Measurements from ENCODE around the gene OR10A5. TPM values are rescaled to one million over a fixed set of nuclear protein-coding genes. Genes with fewer than 3 reads are reported as not detected.
"Not testable (repeated sequence)": the region's sequence is repeated elsewhere in the genome, so short reads cannot be mapped to it uniquely, and the experiment has no call there.

The OR10A5 gene
- total and polyA plus RNA-seq, 2 donors (not counting 3 experiments of a cell fraction or from before 2014, with no cell fraction given) = not detected

- no peak for DNase-seq (ENCODE audit: low read depth, low spot score)
- no peaks in the 10 kb centered on the region for H4K20me1 ChIP-seq (replicated peaks; ENCODE audit: control insufficient read depth, extremely low read depth, insufficient read depth, low read length)
- no peaks in the 10 kb centered on the region for H3K9me3 ChIP-seq (replicated peaks; ENCODE audit: control insufficient read depth, insufficient read depth, low read length)
- H3K4me3 ChIP-seq (replicated peaks in 1 of 3; ENCODE audit: insufficient read depth in 1 of 3, low read depth in 1 of 3, low read length in 3 of 3) = no peak within 1 kb of the TSS
- dilution Hi-C loops (cut with MboI; ENCODE audit: extremely low pct_ligation_motif_present, low sequenced_read_pairs) = no loop called here
- no peaks in the 10 kb centered on the region for H3K79me2 ChIP-seq (ENCODE audit: control insufficient read depth, insufficient read depth, low read length)
- ChIA-PET POLR2A (no interaction called here), CTCF (no interaction called here)
- H3K4me1 ChIP-seq (ENCODE audit: control insufficient read depth, extremely low read depth, insufficient read depth, low read length) = no peaks in the 10 kb centered on the region
- no peak within 1 kb of the TSS for H3K4me2 ChIP-seq (ENCODE audit: insufficient read depth, low read length)
- H3K9ac ChIP-seq (replicated peaks; ENCODE audit: extremely low read depth, insufficient read depth, low read length) = no peak within 1 kb of the TSS
- H2AFZ ChIP-seq (ENCODE audit: low read depth, low read length) = no peak within 1 kb of the TSS
- no peak within 1 kb of the TSS for H3K27ac ChIP-seq (ENCODE audit: insufficient read depth, low read depth, low read length)
- H3K36me3 ChIP-seq (ENCODE audit: control insufficient read depth in 2 of 2, extremely low read depth in 1 of 2, insufficient read depth in 2 of 2, low read length in 2 of 2) = no peaks in the 10 kb centered on the region
- peaks cover under 1 to 8% of the 10 kb centered on the region in 2 experiments for H3K27me3 ChIP-seq (ENCODE audit: control insufficient read depth in 2 of 2, insufficient read depth in 2 of 2, low read length in 2 of 2)
- intact Hi-C loops (cut with micrococcal nuclease) = no loop called here
- TF ChIP-seq POLR2A (IDR thresholded peaks at IDR 0.05; ENCODE audit: low read depth, low read length) (no peak), FOS (IDR thresholded peaks at IDR 0.05; ENCODE audit: borderline replicate concordance, insufficient read depth, low read length) (no peak), POLR2AphosphoS5 (IDR thresholded peaks at IDR 0.05; ENCODE audit: insufficient read depth, low read depth, low read length) (no peak), EZH2 (IDR thresholded peaks at IDR 0.05; ENCODE audit: borderline replicate concordance, low read depth, low read length, severe bottlenecking) (no peak), JUN (IDR thresholded peaks at IDR 0.05; ENCODE audit: borderline replicate concordance, insufficient read depth, insufficient read length, low read depth) (no peak), CTCF (IDR thresholded peaks at IDR 0.05; ENCODE audit: extremely low read depth in 1 of 2, insufficient read depth in 1 of 2, low read depth in 1 of 2, low read length in 2 of 2) (no peak), MYC (IDR thresholded peaks at IDR 0.05; ENCODE audit: low read depth, low read length) (no peak), MAX (IDR thresholded peaks at IDR 0.05; ENCODE audit: insufficient read depth, insufficient read length) (no peak)
- no peaks in the 10 kb centered on the region for H3K9me1 ChIP-seq (replicated peaks; ENCODE audit: control insufficient read depth, extremely low read depth, insufficient read depth, low read length)
- BruUV-seq (replicated peaks) = no TSS peak
- FAIRE-seq = no peak
Measured at GRCh38 chr11:6799402-6799801, 46.1 kb upstream of the OR10A5 start, which contains the start of gene OR6A2. Gene OR6A2, minus strand, starts transcription at chr11:6799689. Its CDS starts 3,981 bp downstream, at chr11:6795708.

GRCh38 chr11:6801075-6801474 lies 44.4 kb upstream of the OR10A5 start:
- DNase-seq (ENCODE audit: low read depth, low spot score); BruUV-seq (replicated peaks); dilution Hi-C loops (cut with MboI; ENCODE audit: extremely low pct_ligation_motif_present, low sequenced_read_pairs); H2AFZ ChIP-seq (ENCODE audit: low read depth, low read length); FAIRE-seq; H3K4me1 ChIP-seq (ENCODE audit: control insufficient read depth, extremely low read depth, insufficient read depth, low read length); H3K36me3 ChIP-seq (ENCODE audit: control insufficient read depth in 2 of 2, extremely low read depth in 1 of 2, insufficient read depth in 2 of 2, low read length in 2 of 2); H3K9me1 ChIP-seq (replicated peaks; ENCODE audit: control insufficient read depth, extremely low read depth, insufficient read depth, low read length); H3K4me2 ChIP-seq (ENCODE audit: insufficient read depth, low read length); H3K27me3 ChIP-seq (ENCODE audit: control insufficient read depth in 2 of 2, insufficient read depth in 2 of 2, low read length in 2 of 2); H3K79me2 ChIP-seq (ENCODE audit: control insufficient read depth, insufficient read depth, low read length); H3K9me3 ChIP-seq (replicated peaks; ENCODE audit: control insufficient read depth, insufficient read depth, low read length); H4K20me1 ChIP-seq (replicated peaks; ENCODE audit: control insufficient read depth, extremely low read depth, insufficient read depth, low read length); intact Hi-C loops (cut with micrococcal nuclease); H3K27ac ChIP-seq (ENCODE audit: insufficient read depth, low read depth, low read length); H3K4me3 ChIP-seq (replicated peaks in 1 of 3; ENCODE audit: insufficient read depth in 1 of 3, low read depth in 1 of 3, low read length in 3 of 3); H3K9ac ChIP-seq (replicated peaks; ENCODE audit: extremely low read depth, insufficient read depth, low read length); POLR2A ChIA-PET: not testable (repeated sequence)
- CTCF ChIA-PET = interaction anchor here (0.7 kb wide), 1 partner anchor 11 kb away, joined by 3 read pairs; no protein-coding TSS in a partner anchor

Data from endothelial cell of umbilical vein (primary cell).